ENCODE data around the gene PZP. TPM values are rescaled to one million over a fixed set of nuclear protein-coding genes. Genes with fewer than 3 reads are reported as not detected.

PZP gene
- total RNA-seq, 1 donor from 2014 or later, result not detected

- no peak overlapping the region for H3K4me3 Mint-ChIP-seq (ENCODE audit: unreplicated experiment)
- no peak overlapping the region for H3K27ac Mint-ChIP-seq (ENCODE audit: unreplicated experiment)
- no peak overlapping the region for H3K27ac ChIP-seq (ENCODE audit: low read depth, low read length)
- no peaks in the 10 kb centered on the region for H3K4me1 Mint-ChIP-seq (ENCODE audit: low read depth, unreplicated experiment)
- no peak overlapping the region for H3K9ac ChIP-seq (ENCODE audit: low read length)
- no peak for FAIRE-seq
- no peaks in the 10 kb centered on the region for H3K36me3 ChIP-seq (ENCODE audit: insufficient read depth, low read length)
- H3K4me3 ChIP-seq (ENCODE audit: insufficient read depth, low read depth, low read length), result no peak overlapping the region
- H3K9me3 Mint-ChIP-seq (ENCODE audit: unreplicated experiment), result no peaks in the 10 kb centered on the region
- H3K79me2 ChIP-seq (ENCODE audit: insufficient read depth, low read length), result no peaks in the 10 kb centered on the region
- H3K36me3 Mint-ChIP-seq (ENCODE audit: low read depth, unreplicated experiment), result no peaks in the 10 kb centered on the region
- DNase-seq (ENCODE audit: low read depth), result no peak
- H4K20me1 ChIP-seq (ENCODE audit: insufficient read depth, low read length), result no peaks in the 10 kb centered on the region
- H2AFZ ChIP-seq (ENCODE audit: low read depth, low read length), result no peak overlapping the region
- TF ChIP-seq EZH2 (IDR thresholded peaks at IDR 0.05; ENCODE audit: insufficient read depth, low read length) (no peak), CTCF (IDR thresholded peaks at IDR 0.05; ENCODE audit: insufficient read depth, low read depth, low read length) (no peak)
- no peaks in the 10 kb centered on the region for H3K4me1 ChIP-seq (ENCODE audit: insufficient read depth, low read length)
- no peaks in the 10 kb centered on the region for H3K9me3 ChIP-seq (ENCODE audit: insufficient read depth, low read depth, low read length)
- H3K27me3 ChIP-seq (ENCODE audit: insufficient read depth, low read length), result no peaks in the 10 kb centered on the region
- no peaks in the 10 kb centered on the region for H3K27me3 Mint-ChIP-seq (ENCODE audit: low read depth, unreplicated experiment)
- no peak overlapping the region for H3K4me2 ChIP-seq (ENCODE audit: low read length)
Observed at GRCh38 chr12:9107542-9107873, 100.7 kb downstream of the PZP start.

GRCh38 chr12:9106610-9107541 is 101.3 kb downstream of the PZP start:
- H3K9ac ChIP-seq (ENCODE audit: low read length), result no peak overlapping the region
- H3K79me2 ChIP-seq (ENCODE audit: insufficient read depth, low read length), result no peaks in the 10 kb centered on the region
- no peaks in the 10 kb centered on the region for H3K27me3 ChIP-seq (ENCODE audit: insufficient read depth, low read length)
- Mint-ChIP-seq H3K4me3 (ENCODE audit: unreplicated experiment) (no peak overlapping the region), H3K9me3 (ENCODE audit: unreplicated experiment) (no peaks in the 10 kb centered on the region), H3K27ac (ENCODE audit: unreplicated experiment) (no peak overlapping the region), H3K27me3 (ENCODE audit: low read depth, unreplicated experiment) (no peaks in the 10 kb centered on the region), H3K4me1 (ENCODE audit: low read depth, unreplicated experiment) (no peaks in the 10 kb centered on the region), H3K36me3 (ENCODE audit: low read depth, unreplicated experiment) (no peaks in the 10 kb centered on the region)
- FAIRE-seq, result no peak
- H2AFZ ChIP-seq (ENCODE audit: low read depth, low read length), result no peak overlapping the region
- no peak for DNase-seq (ENCODE audit: low read depth)
- no peaks in the 10 kb centered on the region for H3K36me3 ChIP-seq (ENCODE audit: insufficient read depth, low read length)
- no peak overlapping the region for H3K4me2 ChIP-seq (ENCODE audit: low read length)
- H3K27ac ChIP-seq (ENCODE audit: low read depth, low read length), result no peak overlapping the region
- no peak overlapping the region for H3K4me3 ChIP-seq (ENCODE audit: insufficient read depth, low read depth, low read length)
- H3K4me1 ChIP-seq (ENCODE audit: insufficient read depth, low read length), result no peaks in the 10 kb centered on the region
- TF ChIP-seq EZH2 (IDR thresholded peaks at IDR 0.05; ENCODE audit: insufficient read depth, low read length), result no peak
- no peak for TF ChIP-seq CTCF (IDR thresholded peaks at IDR 0.05; ENCODE audit: insufficient read depth, low read depth, low read length)
- no peaks in the 10 kb centered on the region for H3K9me3 ChIP-seq (ENCODE audit: insufficient read depth, low read depth, low read length)
- H4K20me1 ChIP-seq (ENCODE audit: insufficient read depth, low read length), result no peaks in the 10 kb centered on the region

- Mint-ChIP-seq H3K4me3 (ENCODE audit: unreplicated experiment) (no peak overlapping the region), H3K4me1 (ENCODE audit: low read depth, unreplicated experiment) (no peaks in the 10 kb centered on the region), H3K27ac (ENCODE audit: unreplicated experiment) (no peak overlapping the region), H3K36me3 (ENCODE audit: low read depth, unreplicated experiment) (no peaks in the 10 kb centered on the region), H3K27me3 (ENCODE audit: low read depth, unreplicated experiment) (no peaks in the 10 kb centered on the region), H3K9me3 (ENCODE audit: unreplicated experiment) (no peaks in the 10 kb centered on the region)
- Histone ChIP-seq H3K36me3 (ENCODE audit: insufficient read depth, low read length) (no peaks in the 10 kb centered on the region), H3K79me2 (ENCODE audit: insufficient read depth, low read length) (no peaks in the 10 kb centered on the region), H3K4me1 (ENCODE audit: insufficient read depth, low read length) (no peaks in the 10 kb centered on the region), H3K9ac (ENCODE audit: low read length) (no peak overlapping the region), H3K27ac (ENCODE audit: low read depth, low read length) (no peak overlapping the region), H3K4me3 (ENCODE audit: insufficient read depth, low read depth, low read length) (no peak overlapping the region), H2AFZ (ENCODE audit: low read depth, low read length) (no peak overlapping the region), H3K4me2 (ENCODE audit: low read length) (no peak overlapping the region), H3K9me3 (ENCODE audit: insufficient read depth, low read depth, low read length) (no peaks in the 10 kb centered on the region), H4K20me1 (ENCODE audit: insufficient read depth, low read length) (no peaks in the 10 kb centered on the region), H3K27me3 (ENCODE audit: insufficient read depth, low read length) (no peaks in the 10 kb centered on the region)
- DNase-seq (ENCODE audit: low read depth), result no peak
- no peak for TF ChIP-seq CTCF (IDR thresholded peaks at IDR 0.05; ENCODE audit: insufficient read depth, low read depth, low read length)
- TF ChIP-seq EZH2 (IDR thresholded peaks at IDR 0.05; ENCODE audit: insufficient read depth, low read length), result no peak
- FAIRE-seq, result no peak
Observed at GRCh38 chr12:9106067-9106466, 102.1 kb downstream of the PZP start.

Measured in astrocyte (in vitro differentiated cells and primary cell).